ENCODE measurements around the gene VPS41. TPM values are rescaled to one million over a fixed set of nuclear protein-coding genes. Genes with fewer than 3 reads are reported as not detected.

VPS41 gene
- total and polyA plus RNA-seq, 2 of the 13 experiments (the other 11 are each of a cell fraction or from before 2014, with no cell fraction given): 12.1 to 43.4 TPM

GRCh38 chr7:38908759-38909335 is at the start of gene VPS41 (continued):
- TF ChIP-seq POLR2A (IDR thresholded peaks at IDR 0.05; ENCODE audit: insufficient read depth in 1 of 2, low read depth in 2 of 2, low read length in 2 of 2): peak; percentile 66 to 70
- no peak for TF ChIP-seq LBX2 (CRISPR knock-in tag; IDR thresholded peaks at IDR 0.05; ENCODE audit: borderline replicate concordance)
- TF ChIP-seq IRX3 (CRISPR knock-in tag; IDR thresholded peaks at IDR 0.05; ENCODE audit: borderline replicate concordance, low read depth): no peak
- TF ChIP-seq ZNF788 (CRISPR knock-in tag; IDR thresholded peaks at IDR 0.05; ENCODE audit: borderline replicate concordance): 0 out of 2 replicates have a peak, but pooled peaks have one; percentile 47
- TF ChIP-seq RERE (CRISPR knock-in tag; IDR thresholded peaks at IDR 0.05; ENCODE audit: low read depth): no peak
- TF ChIP-seq PHF20 (CRISPR knock-in tag; IDR thresholded peaks at IDR 0.05): peak; percentile 91
- no peak for TF ChIP-seq WIZ (CRISPR knock-in tag; IDR thresholded peaks at IDR 0.05)
- no peak for TF ChIP-seq ZNF784 (CRISPR knock-in tag; IDR thresholded peaks at IDR 0.05; ENCODE audit: borderline replicate concordance)
- peak; percentile 99 for TF ChIP-seq THAP11 (CRISPR knock-in tag; IDR thresholded peaks at IDR 0.05)
- no peak for TF ChIP-seq ZNF256 (CRISPR knock-in tag; conservative IDR thresholded peaks at IDR 0.05)
- TF ChIP-seq ZNF614 (CRISPR knock-in tag; IDR thresholded peaks at IDR 0.05; ENCODE audit: borderline replicate concordance): no peak
- 0 out of 2 replicates have a peak, but pooled peaks have one; percentile 24 for TF ChIP-seq KLF6 (CRISPR knock-in tag; IDR thresholded peaks at IDR 0.05)
- no peak for TF ChIP-seq ATRX (CRISPR knock-in tag; IDR thresholded peaks at IDR 0.05; ENCODE audit: borderline replicate concordance)

Data from HepG2 (cell line).